ENCODE results near the gene SPATS2L.

Gene SPATS2L

GRCh38 chr2:200467806-200468681 is 161.6 kb downstream of the SPATS2L start:
- DNase-seq (ENCODE audit: low spot score), result no peak
- TF ChIP-seq, protein P1, sequence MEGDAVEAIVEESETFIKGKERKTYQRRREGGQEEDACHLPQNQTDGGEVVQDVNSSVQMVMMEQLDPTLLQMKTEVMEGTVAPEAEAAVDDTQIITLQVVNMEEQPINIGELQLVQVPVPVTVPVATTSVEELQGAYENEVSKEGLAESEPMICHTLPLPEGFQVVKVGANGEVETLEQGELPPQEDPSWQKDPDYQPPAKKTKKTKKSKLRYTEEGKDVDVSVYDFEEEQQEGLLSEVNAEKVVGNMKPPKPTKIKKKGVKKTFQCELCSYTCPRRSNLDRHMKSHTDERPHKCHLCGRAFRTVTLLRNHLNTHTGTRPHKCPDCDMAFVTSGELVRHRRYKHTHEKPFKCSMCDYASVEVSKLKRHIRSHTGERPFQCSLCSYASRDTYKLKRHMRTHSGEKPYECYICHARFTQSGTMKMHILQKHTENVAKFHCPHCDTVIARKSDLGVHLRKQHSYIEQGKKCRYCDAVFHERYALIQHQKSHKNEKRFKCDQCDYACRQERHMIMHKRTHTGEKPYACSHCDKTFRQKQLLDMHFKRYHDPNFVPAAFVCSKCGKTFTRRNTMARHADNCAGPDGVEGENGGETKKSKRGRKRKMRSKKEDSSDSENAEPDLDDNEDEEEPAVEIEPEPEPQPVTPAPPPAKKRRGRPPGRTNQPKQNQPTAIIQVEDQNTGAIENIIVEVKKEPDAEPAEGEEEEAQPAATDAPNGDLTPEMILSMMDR (IDR thresholded peaks at IDR 0.05; ENCODE audit: extremely low read depth, missing control alignments), result no peak

DNA sequence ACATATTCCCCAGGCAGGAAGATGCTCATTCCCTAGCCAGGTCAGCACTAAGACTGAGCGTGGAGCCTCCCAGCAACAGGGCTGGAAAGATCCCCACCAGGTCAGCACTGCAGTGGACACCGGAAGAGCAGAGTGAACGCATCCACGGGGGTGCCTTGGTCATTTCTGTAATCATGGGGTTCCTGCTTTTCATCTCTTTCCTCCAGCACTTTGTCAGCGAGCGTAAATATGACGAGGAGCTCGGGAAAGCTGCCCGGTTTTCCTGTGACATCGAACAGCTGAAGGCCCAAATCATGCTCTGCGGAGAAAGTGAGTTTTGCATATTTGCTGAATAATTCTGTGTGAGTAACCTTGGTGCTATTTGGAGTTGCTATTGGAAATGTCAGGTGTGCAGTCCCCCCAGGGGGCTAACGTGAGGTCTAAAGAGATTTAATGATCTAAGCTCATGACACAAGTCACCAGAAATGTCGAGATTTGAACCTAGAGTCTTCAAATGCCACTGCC is 163.3 kb downstream of the SPATS2L start:
- no peak for DNase-seq (ENCODE audit: low spot score)
- TF ChIP-seq, protein P1 (IDR thresholded peaks at IDR 0.05; ENCODE audit: extremely low read depth, missing control alignments), result no peak

DNA sequence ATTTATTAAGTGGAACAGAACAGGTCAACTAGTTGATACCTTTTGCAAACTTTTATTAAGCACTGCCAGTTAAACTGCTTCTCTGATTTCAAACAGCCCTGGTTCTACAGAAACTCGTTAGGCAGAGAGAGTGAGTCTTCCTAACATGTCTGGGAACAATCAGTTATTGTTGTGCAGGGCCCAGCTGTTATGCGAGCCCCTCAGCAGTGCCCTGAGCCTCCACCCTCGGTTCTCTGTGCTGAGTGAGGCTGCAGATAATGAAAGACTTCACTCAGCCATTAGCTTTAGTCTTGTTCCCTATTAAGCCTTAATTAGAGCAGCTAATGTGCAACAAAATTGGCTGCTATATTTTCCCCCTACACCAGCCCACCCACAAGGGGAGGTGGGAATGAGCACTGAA is 163.7 kb downstream of the SPATS2L start:
- no peak for DNase-seq (ENCODE audit: low spot score)

GRCh38 chr2:200471324-200471848 is 164.9 kb downstream of the SPATS2L start:
- TF ChIP-seq, protein P1 (IDR thresholded peaks at IDR 0.05; ENCODE audit: extremely low read depth, missing control alignments), result peak; percentile 51
- peak; percentile 71 for DNase-seq (ENCODE audit: low spot score)

More for the DNA sequence above, 163.7 kb downstream of the SPATS2L start:
- TF ChIP-seq, protein P1 (IDR thresholded peaks at IDR 0.05; ENCODE audit: extremely low read depth, missing control alignments), result no peak

GRCh38 chr2:200471928-200472645 is 165.6 kb downstream of the SPATS2L start:
- peak; percentile 41 for DNase-seq (ENCODE audit: low spot score)
- TF ChIP-seq, protein P1 (IDR thresholded peaks at IDR 0.05; ENCODE audit: extremely low read depth, missing control alignments), result no peak

DNA sequence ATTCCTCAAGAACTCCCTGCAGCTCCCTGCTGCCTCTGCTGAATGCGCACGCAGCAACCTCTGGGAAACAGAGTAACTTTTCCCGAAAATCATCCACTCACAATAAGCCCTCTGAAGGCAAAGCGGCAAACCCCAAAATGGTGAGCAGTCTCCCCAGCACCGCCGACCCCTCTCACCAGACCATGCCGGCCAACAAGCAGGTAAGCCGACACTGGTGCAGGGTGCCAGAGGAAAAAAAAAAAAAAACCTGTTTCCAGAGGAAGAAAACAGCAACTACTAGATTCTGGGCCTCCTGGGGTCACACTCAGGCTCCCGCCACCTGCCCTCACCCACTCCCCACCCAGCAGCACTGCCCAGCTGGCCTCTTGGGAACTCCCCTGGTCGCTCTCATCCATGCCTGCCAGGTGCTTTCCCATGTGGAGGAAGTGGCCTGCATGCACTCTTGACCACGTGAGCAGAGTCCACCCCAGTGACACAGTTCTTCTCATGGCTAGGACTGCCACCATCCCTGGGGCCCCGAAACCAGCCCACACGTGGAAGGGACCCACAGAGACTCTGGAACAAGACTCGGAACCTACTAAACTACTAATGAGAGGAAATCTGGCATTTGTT is 166.5 kb downstream of the SPATS2L start:
- TF ChIP-seq, protein P1 (IDR thresholded peaks at IDR 0.05; ENCODE audit: extremely low read depth, missing control alignments), result no peak
- no peak for DNase-seq (ENCODE audit: low spot score)
